ENCODE measurements around the gene CAPN15.

DNA sequence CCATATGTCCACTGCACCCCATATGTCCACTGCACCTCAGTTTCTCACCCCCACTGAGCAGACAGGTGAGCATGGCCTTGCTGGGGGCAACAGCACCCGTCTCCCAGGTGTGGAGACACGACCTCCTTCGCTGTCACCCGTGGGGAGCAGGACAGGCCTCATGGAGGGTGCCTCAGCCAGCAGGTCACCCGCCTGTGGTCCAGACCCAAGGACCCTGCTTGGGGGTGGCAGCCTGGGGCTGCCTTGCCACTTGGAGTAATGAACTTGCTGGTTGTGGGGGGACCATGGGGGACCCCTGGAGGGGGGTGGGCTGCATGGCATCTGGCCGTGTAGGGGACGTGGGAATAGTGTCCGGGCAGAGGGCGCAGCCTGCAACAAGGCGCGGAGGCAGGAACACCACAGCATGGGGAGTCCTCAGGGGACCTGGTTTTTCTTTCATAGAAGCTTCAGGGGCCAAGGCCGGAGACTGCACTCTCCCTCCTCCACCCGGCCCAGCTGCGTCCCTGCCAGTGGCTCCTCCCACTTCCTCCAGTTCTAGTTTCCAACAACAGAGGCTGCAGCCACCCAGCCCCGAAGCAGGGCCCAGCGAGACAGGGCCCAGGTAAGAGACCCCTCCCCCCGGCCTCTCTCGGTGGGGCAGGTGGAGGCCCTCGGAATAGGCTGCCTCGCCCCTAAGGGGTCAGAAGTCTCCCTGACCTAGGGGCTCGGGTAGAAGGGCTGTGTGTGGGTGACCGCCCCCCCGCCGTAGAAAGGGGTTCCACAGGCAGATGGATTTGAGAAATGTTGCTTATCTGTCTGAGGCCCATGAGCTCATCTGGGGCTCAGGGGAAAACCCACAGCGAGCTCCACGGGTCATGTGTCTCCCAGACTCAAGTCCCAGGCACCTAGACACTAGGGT, 39.2 kb downstream of the CAPN15 start, which contains the start of gene NHLRC4:
- TF ChIP-seq CTCF (IDR thresholded peaks at IDR 0.05): no peak
- no peak for TF ChIP-seq POLR2A (IDR thresholded peaks at IDR 0.05; ENCODE audit: low read length)
- no peak for TF ChIP-seq MYC (IDR thresholded peaks at IDR 0.05; ENCODE audit: borderline replicate concordance, low read length)
- TF ChIP-seq, protein P1, sequence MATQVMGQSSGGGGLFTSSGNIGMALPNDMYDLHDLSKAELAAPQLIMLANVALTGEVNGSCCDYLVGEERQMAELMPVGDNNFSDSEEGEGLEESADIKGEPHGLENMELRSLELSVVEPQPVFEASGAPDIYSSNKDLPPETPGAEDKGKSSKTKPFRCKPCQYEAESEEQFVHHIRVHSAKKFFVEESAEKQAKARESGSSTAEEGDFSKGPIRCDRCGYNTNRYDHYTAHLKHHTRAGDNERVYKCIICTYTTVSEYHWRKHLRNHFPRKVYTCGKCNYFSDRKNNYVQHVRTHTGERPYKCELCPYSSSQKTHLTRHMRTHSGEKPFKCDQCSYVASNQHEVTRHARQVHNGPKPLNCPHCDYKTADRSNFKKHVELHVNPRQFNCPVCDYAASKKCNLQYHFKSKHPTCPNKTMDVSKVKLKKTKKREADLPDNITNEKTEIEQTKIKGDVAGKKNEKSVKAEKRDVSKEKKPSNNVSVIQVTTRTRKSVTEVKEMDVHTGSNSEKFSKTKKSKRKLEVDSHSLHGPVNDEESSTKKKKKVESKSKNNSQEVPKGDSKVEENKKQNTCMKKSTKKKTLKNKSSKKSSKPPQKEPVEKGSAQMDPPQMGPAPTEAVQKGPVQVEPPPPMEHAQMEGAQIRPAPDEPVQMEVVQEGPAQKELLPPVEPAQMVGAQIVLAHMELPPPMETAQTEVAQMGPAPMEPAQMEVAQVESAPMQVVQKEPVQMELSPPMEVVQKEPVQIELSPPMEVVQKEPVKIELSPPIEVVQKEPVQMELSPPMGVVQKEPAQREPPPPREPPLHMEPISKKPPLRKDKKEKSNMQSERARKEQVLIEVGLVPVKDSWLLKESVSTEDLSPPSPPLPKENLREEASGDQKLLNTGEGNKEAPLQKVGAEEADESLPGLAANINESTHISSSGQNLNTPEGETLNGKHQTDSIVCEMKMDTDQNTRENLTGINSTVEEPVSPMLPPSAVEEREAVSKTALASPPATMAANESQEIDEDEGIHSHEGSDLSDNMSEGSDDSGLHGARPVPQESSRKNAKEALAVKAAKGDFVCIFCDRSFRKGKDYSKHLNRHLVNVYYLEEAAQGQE (IDR thresholded peaks at IDR 0.05): no peak
- no peak for TF ChIP-seq RFX5 (IDR thresholded peaks at IDR 0.05)
- TF ChIP-seq SMC3 (IDR thresholded peaks at IDR 0.05): no peak
- no peak for TF ChIP-seq PHF8 (IDR thresholded peaks at IDR 0.05; ENCODE audit: borderline replicate concordance, low read depth)
- no peak for TF ChIP-seq KDM1A (IDR thresholded peaks at IDR 0.05; ENCODE audit: low read depth)
